ENCODE results near the gene TPRX2.

The TPRX2 gene

DNA sequence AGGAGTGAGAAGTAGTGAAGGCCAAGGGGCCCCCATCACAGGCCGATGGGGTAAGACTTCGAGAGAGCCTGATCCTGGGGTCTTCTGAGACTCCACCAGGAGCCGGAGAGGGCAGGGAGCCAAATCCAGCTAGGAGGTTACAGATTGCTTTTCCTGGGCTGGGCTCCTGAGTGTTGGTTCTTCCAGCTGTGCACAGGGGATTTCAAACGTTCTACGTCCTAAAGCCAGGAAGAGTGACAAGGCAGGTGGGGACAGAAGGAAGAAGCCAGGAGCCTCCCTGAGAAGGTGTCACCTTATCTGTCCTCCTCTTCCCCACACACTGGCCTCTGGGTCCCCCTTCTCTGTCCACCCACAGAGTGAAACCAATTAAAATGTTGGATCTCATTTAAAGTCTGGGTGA lies 16.1 kb upstream of the TPRX2 start:
- H3K4me3 ChIP-seq (ENCODE audit: insufficient read depth, low read length, poor library complexity, severe bottlenecking), result no peak overlapping the region
- H3K79me2 ChIP-seq (ENCODE audit: insufficient read depth, low read length), result no peaks in the 10 kb centered on the region
- no peaks in the 10 kb centered on the region for H4K20me1 ChIP-seq (ENCODE audit: low read depth, low read length)
- no peaks in the 10 kb centered on the region for H3F3A ChIP-seq (ENCODE audit: insufficient read depth)
- H2AFZ ChIP-seq (ENCODE audit: low read depth, low read length, severe bottlenecking), result no peak overlapping the region
- no peak overlapping the region for H3K4me2 ChIP-seq (ENCODE audit: low read depth, low read length, poor library complexity, severe bottlenecking)
- no peaks in the 10 kb centered on the region for H3K9me2 ChIP-seq (replicated peaks; ENCODE audit: insufficient read depth, low read length)
- no peaks in the 10 kb centered on the region for H3K9me3 ChIP-seq (ENCODE audit: insufficient read depth, low read length)
- no peaks in the 10 kb centered on the region for H3K36me3 ChIP-seq (ENCODE audit: low read length)
- no peaks in the 10 kb centered on the region for H3K27me3 ChIP-seq (ENCODE audit: low read length)
- H3K9ac ChIP-seq (ENCODE audit: low read length), result no peak overlapping the region
- TF ChIP-seq EZH2phosphoT487 (conservative IDR thresholded peaks at IDR 0.05; ENCODE audit: low read length), result no peak
- TF ChIP-seq, protein P1, sequence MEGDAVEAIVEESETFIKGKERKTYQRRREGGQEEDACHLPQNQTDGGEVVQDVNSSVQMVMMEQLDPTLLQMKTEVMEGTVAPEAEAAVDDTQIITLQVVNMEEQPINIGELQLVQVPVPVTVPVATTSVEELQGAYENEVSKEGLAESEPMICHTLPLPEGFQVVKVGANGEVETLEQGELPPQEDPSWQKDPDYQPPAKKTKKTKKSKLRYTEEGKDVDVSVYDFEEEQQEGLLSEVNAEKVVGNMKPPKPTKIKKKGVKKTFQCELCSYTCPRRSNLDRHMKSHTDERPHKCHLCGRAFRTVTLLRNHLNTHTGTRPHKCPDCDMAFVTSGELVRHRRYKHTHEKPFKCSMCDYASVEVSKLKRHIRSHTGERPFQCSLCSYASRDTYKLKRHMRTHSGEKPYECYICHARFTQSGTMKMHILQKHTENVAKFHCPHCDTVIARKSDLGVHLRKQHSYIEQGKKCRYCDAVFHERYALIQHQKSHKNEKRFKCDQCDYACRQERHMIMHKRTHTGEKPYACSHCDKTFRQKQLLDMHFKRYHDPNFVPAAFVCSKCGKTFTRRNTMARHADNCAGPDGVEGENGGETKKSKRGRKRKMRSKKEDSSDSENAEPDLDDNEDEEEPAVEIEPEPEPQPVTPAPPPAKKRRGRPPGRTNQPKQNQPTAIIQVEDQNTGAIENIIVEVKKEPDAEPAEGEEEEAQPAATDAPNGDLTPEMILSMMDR (IDR thresholded peaks at IDR 0.05; ENCODE audit: insufficient read depth, low read length, poor library complexity, severe bottlenecking), result no peak
- H3K27ac ChIP-seq (ENCODE audit: low read depth, low read length), result no peak overlapping the region

DNA sequence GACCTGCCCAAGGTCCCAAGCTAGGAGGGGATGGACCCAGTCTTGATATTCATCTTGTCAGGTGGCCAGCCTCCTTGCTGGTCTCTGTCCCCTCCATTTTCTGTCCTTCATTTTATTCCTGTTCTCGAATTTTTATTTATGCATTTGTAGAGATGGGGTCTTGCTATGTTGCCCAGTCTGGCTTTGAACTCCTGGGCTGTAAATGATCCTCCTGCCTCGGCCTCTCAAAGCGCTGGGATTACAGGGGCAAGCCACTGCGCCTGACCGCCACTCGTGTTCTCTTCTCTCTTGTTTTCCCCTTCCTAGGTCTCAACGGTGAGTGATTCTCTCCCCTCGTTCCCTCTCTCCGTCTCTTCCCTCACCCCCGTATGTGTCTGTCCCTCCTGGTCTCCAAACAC lies 10.6 kb upstream of the TPRX2 start:
- no peak overlapping the region for H2AFZ ChIP-seq (ENCODE audit: low read depth, low read length, severe bottlenecking)
- no peaks in the 10 kb centered on the region for H4K20me1 ChIP-seq (ENCODE audit: low read depth, low read length)
- H3F3A ChIP-seq (ENCODE audit: insufficient read depth), result no peaks in the 10 kb centered on the region
- no peak overlapping the region for H3K27ac ChIP-seq (ENCODE audit: low read depth, low read length)
- TF ChIP-seq, protein P1 (IDR thresholded peaks at IDR 0.05; ENCODE audit: insufficient read depth, low read length, poor library complexity, severe bottlenecking), result no peak
- TF ChIP-seq EZH2phosphoT487 (conservative IDR thresholded peaks at IDR 0.05; ENCODE audit: low read length), result no peak
- H3K79me2 ChIP-seq (ENCODE audit: insufficient read depth, low read length), result no peaks in the 10 kb centered on the region
- no peak overlapping the region for H3K4me2 ChIP-seq (ENCODE audit: low read depth, low read length, poor library complexity, severe bottlenecking)
- no peaks in the 10 kb centered on the region for H3K36me3 ChIP-seq (ENCODE audit: low read length)
- no peak overlapping the region for H3K9ac ChIP-seq (ENCODE audit: low read length)
- H3K9me2 ChIP-seq (replicated peaks; ENCODE audit: insufficient read depth, low read length), result no peaks in the 10 kb centered on the region
- no peaks in the 10 kb centered on the region for H3K27me3 ChIP-seq (ENCODE audit: low read length)
- no peak overlapping the region for H3K4me3 ChIP-seq (ENCODE audit: insufficient read depth, low read length, poor library complexity, severe bottlenecking)
- H3K9me3 ChIP-seq (ENCODE audit: insufficient read depth, low read length), result no peaks in the 10 kb centered on the region

DNA sequence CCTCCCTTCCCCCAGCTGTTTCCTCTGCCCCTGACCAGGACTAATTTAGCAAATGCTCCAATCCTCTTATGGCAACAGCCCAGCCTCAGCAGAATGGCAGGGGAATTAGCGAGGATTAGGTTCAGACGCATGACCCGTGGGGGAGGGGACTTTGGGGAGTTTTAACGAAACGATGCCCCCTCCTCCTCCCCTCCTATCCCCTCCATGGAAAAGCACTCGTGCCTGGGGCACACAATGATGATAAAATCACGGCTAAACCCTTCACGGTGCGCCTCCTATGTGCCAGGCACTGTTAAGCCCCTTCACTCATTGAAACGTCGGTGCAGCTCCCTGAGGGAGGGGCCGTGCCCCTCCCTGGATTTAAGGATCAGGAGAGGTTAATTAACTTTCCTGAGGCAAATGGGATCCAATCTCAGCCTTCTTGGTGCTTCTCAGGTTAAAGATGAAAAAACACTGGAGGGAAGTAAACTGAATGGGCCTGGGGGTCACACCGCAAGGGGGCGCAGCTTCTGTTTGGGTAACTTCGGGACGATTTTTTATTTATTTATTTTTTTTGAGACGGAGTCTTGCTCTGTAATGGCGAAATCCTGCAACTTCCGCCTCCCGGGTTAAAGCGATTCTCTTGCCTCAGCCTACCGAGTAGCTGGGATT lies 10.1 kb upstream of the TPRX2 start:
- Histone ChIP-seq H3K9ac (ENCODE audit: low read length) (no peak overlapping the region), H3K27me3 (ENCODE audit: low read length) (no peaks in the 10 kb centered on the region), H3K9me3 (ENCODE audit: insufficient read depth, low read length) (no peaks in the 10 kb centered on the region), H4K20me1 (ENCODE audit: low read depth, low read length) (no peaks in the 10 kb centered on the region), H3K27ac (ENCODE audit: low read depth, low read length) (no peak overlapping the region), H3K79me2 (ENCODE audit: insufficient read depth, low read length) (no peaks in the 10 kb centered on the region), H3F3A (ENCODE audit: insufficient read depth) (no peaks in the 10 kb centered on the region), H2AFZ (ENCODE audit: low read depth, low read length, severe bottlenecking) (no peak overlapping the region), H3K4me2 (ENCODE audit: low read depth, low read length, poor library complexity, severe bottlenecking) (no peak overlapping the region), H3K4me3 (ENCODE audit: insufficient read depth, low read length, poor library complexity, severe bottlenecking) (no peak overlapping the region), H3K36me3 (ENCODE audit: low read length) (no peaks in the 10 kb centered on the region), H3K9me2 (replicated peaks; ENCODE audit: insufficient read depth, low read length) (no peaks in the 10 kb centered on the region)
- TF ChIP-seq EZH2phosphoT487 (conservative IDR thresholded peaks at IDR 0.05; ENCODE audit: low read length), result no peak
- TF ChIP-seq, protein P1 (IDR thresholded peaks at IDR 0.05; ENCODE audit: insufficient read depth, low read length, poor library complexity, severe bottlenecking), result peak; percentile 11

Measured in SU-DHL-6 (cell line).